Measurements from ENCODE around the gene CTNND2.

Gene CTNND2

DNA sequence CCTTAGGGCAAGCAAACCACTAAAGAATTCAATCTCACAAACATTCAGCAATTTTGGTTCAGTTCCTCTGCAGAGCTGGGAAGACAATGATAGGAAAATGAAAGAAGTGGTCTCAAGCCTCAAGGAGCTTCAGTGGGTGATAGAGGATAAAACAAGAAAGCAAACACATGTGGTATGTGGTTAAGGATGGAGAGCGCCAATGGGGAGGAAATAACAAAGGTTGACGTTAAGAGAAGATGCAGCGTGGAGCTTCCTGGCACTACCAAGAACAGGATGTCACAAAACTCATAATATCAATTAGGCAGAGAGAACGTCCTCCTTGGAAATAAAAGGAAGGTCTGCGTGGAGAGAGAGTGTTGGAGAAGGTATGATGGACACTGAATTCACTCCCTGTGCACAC lies 731.8 kb downstream of the CTNND2 start:
- DNase-seq (ENCODE audit: low read depth in 2 of 2), result no peak

DNA sequence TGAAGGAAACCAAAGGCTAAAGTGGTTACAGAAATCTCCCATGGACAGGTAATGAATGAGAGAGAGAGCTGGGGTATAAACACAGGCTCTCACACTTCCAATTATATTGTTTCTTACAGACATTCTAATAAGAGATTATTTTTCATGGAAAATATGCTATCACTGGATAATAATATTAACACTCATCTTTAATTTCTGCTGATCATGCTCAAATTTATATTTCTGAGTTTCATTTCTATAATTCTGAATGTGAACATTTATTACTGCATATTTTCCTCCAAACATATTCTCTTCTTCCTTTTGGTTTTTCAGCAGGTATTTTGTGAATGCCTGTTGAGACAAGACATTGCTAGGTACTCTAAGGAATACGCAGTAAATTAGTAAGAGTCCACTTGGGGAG lies 733.0 kb downstream of the CTNND2 start:
- DNase-seq (ENCODE audit: low read depth in 2 of 2), result no peak

DNA sequence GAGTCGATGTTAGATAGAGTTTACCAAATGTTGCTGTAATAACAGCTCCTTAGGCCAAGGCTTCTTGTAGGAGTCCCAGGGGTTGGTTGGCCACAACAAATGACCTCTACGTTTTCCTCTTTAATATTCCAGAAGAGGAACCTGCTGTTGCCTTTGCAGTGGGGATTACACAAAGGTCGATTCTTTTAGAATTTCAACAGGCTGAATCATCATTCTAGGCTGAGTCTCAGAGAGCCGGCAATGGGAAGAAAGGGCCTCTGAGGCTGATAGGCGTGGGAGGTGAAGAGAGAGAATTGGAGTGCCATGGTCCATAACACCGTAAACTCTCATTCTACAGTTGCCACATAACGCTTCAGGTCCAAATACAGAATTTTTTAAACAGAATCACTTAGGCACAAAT lies 737.3 kb downstream of the CTNND2 start:
- no peak for DNase-seq (ENCODE audit: low read depth in 2 of 2)

DNA sequence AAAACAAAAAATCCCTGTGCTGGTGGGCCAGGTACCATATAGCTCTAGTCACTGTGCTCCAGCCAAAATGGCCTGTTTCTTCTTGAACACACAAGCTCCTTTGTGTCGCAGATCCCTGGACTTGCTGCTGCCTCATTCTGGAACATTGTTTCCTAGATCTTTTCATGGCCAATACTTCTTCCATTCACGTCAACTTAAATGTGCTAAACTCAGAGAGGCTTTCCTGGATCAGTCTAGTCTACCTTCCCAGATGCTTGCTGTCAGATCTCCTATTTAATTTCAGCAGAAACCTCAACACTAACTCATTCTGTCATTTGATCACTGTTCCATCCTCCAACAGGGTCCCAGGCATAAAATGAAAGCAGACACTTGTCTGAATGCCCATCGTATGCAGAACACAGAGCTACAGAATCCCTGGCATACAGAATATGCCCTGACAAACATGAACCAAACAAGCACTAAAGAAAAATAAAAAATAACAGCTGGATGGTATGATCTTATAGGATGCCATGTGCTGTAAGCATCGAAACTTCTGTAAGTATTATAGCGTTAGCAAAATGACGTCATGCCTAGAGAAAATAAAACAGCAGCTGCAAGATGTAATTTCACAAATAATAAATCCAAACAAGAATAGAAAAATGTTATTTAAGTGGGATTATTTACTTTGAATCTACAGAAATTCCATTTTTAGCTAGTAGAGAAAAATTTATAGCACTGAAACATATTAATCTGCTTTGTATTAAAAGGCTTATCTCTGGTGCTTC lies 739.5 kb downstream of the CTNND2 start:
- no peak for DNase-seq (ENCODE audit: low read depth in 2 of 2)

GRCh38 chr5:11157132-11157531 lies 747.1 kb downstream of the CTNND2 start:
- no peak for DNase-seq (ENCODE audit: low read depth in 2 of 2)

DNA sequence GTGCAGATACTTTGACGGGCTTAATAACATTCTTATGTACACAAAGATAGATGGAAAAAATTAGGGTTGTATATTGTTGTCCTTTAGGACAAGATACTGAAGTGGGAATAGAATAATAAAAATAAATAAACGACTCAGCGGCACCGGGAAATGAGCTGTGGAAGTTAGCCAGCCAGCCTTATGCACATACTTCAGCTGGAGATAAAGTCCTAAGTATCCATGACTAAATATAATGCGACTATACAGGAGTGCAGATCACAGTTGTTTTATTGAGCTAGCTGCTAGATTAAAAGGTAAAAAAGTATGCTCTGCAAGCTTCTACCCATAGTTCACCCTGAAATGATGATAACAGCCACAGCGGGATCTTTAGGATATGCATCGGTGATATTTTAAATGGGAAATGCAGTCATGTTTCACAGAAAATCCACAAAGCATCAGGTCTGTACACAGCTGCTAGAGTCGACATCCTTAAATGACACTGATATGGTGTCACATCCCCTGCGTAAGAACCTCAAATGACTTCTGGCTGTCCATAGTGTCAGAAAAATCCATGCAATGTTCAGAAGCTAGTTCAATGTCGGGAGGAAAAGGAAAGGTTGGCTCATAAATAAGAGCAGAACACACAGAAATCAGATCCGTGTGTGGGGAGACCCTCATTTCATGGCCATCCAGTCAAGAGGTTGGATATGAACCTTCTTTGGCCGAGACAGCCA lies 750.4 kb downstream of the CTNND2 start:
- no peak for DNase-seq (ENCODE audit: low read depth in 2 of 2)

DNA sequence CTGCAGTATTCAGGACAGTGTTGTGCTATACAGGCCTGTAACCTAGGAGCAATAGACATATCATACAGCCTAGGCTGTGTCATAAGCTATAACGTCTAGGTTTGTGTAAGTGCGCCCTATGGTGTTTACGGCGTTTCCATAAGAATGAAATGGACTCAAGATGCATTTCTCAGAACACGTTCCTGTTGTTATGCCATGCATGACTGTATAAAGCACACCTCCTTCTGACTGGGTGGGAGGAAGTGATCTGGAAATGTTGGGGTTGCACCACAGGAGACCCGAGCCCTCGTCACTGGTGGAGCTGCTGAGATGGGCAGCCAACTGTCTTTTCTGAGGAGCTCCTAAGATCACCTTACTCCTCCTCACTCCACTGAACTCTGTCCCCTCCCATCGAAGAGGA lies 751.9 kb downstream of the CTNND2 start:
- no peak for DNase-seq (ENCODE audit: low read depth in 2 of 2)

DNA sequence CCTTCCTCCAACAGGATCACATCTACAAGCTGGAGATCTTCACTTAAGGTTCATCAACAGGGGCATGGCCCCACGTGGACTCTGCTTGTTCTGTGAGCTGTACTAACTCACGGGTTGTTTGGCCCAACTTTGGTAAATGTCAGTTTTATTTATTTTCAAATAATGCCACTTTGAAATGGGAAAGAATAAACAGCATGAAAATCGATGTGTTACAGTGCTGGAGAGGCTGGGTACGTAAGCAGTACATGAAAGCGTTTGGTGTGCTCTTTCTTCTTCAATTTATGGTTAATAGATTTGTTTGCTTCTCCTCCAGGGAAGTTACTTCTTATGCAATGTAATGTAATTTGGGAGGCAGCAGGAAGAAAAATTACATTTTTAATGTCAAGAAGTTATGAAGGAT lies 753.3 kb downstream of the CTNND2 start:
- DNase-seq (ENCODE audit: low read depth in 2 of 2), result no peak

GRCh38 chr5:11148810-11149539 lies 755.3 kb downstream of the CTNND2 start:
- DNase-seq (ENCODE audit: low read depth in 2 of 2), result no peak

DNA sequence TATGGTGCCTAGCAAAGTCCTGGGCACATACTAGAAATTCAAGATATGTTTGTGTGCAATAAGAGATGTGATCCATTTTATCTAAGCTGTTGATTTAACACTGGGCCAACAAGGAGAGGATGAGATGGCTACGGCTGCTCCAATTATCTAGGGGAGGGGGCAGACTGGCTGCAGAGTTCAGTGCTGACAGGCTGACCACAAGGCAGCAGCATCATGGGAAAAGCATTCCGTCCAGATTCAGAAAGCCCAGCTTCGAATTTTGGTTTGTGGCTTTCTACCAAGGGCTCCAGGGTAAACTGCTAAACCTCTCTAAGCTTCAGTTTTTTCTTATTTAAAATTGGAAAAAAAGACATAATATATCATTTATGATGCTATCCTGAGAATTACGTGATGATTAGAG lies 758.1 kb downstream of the CTNND2 start:
- DNase-seq (ENCODE audit: low read depth in 2 of 2), result no peak

DNA sequence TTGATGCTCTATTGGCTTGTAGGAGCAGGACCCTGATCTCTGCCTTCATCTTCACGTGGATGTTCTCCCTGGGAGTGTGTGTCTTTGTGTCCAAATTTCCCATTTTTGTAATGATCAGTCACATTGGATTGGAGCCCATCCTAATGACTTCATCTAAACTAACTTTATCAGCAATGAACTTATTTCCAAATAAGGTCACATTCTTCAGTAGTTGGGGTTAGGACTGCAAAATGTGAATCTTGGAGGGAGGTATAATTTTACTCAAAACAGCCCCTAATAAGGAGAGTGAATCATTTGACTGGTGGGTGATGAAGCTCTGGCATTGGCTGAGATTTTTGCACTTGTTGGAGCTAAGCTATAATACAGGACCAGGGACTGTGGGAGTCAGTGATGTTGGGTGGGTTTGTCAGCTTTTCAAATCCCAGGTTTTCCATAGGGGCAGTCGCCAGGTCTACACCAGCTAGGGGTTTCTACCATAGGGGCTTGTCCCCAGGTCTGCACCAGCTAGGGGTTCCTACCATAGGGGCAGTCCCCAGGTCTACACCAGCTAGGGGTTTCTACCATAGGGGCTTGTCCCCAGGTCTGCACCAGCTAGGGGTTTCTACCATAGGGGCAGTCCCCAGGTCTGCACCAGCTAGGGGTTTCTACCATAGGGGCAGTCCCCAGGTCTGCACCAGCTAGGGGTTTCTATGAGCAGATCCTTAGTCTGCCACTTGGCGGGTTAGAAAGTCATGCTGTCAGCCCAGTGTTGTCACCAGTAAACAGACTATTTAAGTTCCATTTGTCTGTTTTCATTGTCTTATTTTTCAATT lies 760.6 kb downstream of the CTNND2 start:
- DNase-seq (ENCODE audit: low read depth in 2 of 2), result peak in 1 of 2 donors; percentile 78

- no peak for DNase-seq (ENCODE audit: low read depth in 2 of 2)
Measured at GRCh38 chr5:11139217-11139865, 764.9 kb downstream of the CTNND2 start.

DNA sequence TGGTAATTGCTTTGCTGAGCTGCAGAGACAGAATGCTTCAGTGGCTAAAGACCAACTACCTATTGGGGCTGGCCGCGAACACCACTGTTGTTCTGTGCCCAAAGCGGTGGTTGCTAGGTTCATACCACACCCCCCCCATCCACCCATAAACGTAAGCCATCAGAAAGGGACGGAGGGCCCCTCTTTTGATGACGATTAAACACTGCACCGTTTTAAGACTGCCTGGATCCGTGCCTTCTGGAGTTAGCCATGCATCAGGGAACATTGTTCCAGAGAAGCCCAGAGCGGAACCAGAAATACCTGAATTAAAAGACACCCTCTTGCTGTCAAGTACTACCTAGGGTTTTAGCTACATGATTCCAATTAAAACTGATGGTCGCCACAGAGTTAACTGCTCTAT lies 774.1 kb downstream of the CTNND2 start:
- DNase-seq (ENCODE audit: low read depth in 2 of 2), result no peak

GRCh38 chr5:11128021-11128420 lies 776.2 kb downstream of the CTNND2 start:
- no peak for DNase-seq (ENCODE audit: low read depth in 2 of 2)

GRCh38 chr5:11126844-11127243 lies 777.4 kb downstream of the CTNND2 start:
- DNase-seq (ENCODE audit: low read depth in 2 of 2), result no peak

DNA sequence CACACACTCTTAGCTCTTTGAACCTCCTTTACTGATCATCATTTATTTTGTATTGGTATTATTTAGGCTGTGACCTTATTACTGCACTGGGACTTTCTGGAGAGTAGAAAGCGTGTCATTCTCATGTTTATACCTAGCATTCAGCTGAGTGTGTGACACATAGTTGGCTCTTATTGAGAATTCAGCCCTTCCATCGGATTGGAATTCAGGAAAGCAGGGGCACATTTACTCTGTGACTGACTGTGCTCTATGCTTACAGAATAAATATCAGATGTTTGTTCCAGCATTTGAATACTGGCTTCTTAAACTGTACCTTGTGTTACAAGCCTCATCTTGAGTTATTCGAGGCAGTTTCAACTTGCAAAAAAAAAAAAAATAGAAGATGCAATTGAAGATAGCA lies 782.4 kb downstream of the CTNND2 start:
- DNase-seq (ENCODE audit: low read depth in 2 of 2), result no peak

GRCh38 chr5:11110128-11110527 lies 794.1 kb downstream of the CTNND2 start:
- DNase-seq (ENCODE audit: low read depth in 2 of 2), result no peak

DNA sequence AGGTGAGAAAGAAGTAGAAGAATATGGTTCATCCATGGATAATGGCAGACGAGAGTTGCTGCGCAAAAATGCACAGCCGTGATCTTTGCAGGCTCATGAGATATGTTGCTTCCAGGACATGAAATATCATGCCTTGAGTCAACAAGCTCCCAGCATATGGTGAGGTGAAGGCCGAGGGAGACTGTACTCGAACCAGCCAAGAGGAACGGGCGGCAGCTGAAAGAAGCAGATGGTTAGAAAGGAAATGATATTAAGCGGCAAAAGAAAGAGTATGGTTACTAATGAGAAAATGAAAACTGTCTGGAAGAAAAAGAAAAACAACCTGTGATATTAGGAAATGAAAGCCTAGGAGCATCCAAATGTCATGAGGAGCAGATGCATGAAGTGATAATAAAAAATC lies 798.5 kb downstream of the CTNND2 start:
- no peak for DNase-seq (ENCODE audit: low read depth in 2 of 2)

DNA sequence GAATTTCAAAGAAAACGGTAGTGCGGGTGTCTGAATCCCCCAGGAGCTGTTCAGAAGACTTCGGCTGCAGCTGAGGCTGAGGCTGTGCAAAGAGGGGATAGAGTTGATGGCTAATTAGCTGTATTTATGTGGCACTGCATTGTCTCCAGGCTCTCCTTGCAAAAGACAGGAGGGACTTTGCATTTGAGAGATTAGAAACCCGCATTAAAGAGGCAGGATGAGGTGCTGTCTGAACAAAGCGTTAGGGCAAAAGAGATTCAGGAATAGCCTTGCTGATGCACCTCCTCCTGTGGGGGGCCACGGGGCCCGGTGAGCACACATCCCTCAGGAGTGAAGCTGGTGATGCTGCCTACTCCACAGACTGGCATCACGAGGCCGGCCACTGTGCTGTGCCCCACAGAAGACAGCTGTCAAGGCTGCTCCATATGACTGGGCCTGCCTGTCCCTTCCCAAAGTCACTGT lies 799.6 kb downstream of the CTNND2 start:
- DNase-seq (ENCODE audit: low read depth in 2 of 2), result no peak

DNA sequence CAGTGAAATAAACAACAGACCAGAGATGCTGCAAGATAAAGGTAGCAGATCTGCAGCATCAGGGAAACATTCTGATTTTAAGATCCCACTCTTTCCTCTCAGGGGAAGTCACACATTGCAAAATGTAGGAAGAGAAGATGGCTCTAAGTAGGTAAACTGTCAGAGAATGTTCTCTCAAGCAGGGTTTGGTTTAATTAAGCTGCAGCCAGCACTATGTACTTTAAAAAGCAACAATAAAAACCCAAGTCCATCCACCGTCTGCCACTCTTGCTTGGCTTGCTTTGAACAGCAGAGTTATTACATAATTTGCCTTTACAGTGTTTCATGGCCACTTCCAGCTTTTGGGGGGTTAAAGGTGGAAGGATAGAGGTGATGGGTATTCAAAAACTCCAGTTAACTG lies 800.0 kb downstream of the CTNND2 start:
- DNase-seq (ENCODE audit: low read depth in 2 of 2), result no peak

GRCh38 chr5:11084111-11084510 lies 820.1 kb downstream of the CTNND2 start:
- DNase-seq (ENCODE audit: low read depth in 2 of 2), result no peak
